SIG-M5 (cell line): ENCODE results near the gene C19orf25.
"Not testable (repeated sequence)": the region's sequence is repeated elsewhere in the genome, so short reads cannot be mapped to it uniquely, and the experiment has no call there.

Experiments used
- DNase-seq: peaks from one replicate; lab custom pipeline; 2025; lab: John Stamatoyannopoulos, UW

The C19orf25 gene

DNA sequence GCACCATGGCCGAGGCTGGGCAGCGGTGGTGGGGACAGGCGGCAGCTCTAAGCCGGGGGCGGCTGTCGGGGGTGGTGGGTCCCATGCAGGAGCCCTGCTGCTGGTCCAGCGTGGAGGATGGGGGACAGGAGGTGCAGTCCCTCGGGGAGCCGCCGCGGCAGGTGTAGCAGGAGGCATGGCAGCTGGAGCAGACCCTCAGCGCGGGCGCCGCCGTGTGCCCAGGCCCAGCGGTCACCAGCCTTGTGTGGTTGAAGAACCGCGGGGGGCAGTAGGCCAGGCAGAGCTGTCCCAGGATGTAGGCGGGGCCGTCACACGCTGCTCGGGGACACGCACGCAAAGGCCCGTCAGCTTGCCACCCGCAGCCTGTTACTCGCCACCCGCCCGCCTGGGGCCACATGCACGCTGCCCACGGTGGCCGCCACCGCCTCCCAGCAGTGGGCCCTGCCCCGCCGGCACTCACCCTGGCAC, 2.9 kb upstream of the C19orf25 start:
- no peak for DNase-seq

- no peak for DNase-seq
Measured at GRCh38 chr19:1481224-1481892, 2.3 kb upstream of the C19orf25 start.

DNA sequence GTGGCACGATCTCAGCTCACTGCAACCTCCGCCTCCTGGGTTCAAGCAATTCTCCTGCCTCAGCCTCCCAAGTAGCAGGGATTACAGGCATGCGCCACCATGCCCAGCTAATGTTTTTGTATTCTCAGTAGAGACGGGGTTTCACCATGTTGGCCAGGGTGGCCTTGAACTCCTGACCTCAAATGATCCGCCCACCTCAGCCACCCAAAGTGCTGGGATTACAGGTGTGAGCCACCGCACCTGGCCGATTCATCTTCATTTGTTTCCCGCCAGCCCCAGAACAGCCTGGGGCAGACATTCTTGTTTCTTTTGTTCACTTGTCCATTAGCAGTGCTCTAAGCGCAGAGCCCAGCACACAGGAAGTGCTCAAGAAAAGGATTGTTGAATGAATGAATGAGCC, 2.0 kb downstream of the C19orf25 start:
- DNase-seq: not testable (repeated sequence)

- no peak for DNase-seq
Measured at GRCh38 chr19:1475751-1476437, 3.1 kb downstream of the C19orf25 start.

DNA sequence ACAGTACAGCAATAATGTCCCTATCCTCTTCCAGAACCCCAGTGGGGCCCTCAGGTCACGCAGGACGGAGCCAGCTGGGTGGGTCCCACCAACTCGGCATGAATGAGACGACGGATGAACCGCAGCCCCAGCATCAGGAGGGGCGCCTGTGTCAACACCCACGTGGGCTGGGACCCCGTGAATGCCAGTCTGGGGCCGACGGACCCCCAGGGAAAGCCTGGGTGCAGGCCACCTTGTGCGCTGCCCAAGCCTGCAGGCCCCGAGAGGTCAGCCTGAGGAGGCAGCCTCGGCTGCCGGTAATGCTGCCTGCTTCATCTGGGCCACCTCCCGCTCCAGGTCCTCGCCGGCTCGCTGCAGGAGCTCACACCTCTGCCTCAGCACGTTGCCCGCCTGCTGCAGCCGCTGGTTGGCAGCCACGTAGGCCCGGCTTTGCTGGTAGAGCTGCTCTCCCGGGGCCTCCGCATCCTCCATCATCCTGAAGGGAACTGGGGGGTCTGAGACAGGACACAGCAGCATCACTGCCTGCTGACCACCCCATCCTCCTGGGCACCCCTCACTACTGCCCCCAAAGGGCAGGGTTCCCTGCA, 4.2 kb downstream of the C19orf25 start:
- no peak for DNase-seq

DNA sequence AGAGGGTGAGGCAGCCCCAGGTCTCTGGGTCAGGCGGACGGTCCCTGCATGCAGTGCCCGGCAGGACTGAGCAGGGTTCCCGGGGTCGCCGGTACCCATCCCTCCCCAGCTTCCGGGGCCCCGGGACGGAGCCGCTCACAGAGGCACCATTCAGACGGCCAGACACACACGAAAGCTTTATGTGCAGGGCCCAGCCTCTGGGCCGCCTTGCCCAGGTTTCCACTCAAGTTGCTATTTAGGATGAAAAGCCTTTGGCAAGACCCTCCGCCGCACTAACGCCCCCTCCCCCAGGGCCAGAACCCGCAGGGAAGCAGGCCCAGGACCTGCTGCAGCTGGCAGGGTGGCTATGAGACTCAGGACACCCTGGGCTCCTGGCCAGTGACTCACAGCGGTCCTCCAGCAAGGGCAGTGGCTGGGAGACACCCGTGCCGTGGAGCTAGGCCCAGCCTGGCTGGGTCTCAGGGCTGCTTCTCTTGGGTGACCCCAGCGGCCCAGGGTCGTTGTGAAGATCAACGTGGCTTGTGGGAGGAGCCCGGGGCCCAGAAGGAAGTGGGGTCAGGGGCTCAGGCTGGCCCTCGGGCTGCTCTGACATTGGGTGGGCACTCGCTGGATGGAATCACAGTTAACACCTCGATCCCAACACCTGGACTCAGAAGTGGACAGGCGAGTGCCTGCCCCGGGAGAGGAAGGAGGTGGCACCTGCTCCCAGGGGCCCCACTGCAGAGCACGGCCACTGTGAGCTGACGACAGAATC, 4.8 kb downstream of the C19orf25 start:
- no peak for DNase-seq

DNA sequence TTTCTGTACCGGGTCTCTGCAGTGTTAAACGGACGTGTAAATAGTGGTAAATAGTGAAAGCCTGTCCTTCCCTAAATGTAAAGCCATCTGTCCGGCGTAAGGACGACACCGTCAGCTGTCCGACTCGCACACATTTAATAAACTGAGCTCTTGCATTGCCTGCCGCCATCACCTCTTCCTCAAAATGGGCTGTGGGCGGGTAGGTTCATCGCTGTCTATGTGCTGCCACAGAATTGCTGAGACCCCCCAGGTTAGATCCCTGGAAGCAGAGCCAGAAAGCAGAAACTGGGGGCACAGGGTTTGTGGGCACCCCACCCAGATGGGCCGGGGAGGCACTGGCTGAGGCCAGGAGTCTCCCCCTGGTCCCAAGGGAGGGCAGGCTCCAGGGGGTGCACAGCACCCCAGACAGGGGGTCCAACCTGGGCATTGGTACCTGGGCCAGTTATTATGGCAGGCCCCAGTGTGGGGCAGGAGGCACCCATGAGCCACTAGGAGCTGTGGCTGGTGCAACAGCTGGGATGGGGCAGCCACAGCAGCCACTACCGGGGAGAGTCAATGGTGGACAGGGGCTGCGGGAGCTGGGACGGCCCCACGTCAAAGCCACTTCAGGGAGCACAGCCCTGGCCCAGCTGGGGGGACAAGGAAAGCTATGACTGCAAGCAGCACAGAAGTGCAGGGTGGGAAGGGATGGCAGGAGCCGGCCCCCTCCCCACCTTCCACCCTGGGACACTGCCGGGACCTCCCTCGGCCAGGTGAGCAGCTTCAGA, 5.7 kb downstream of the C19orf25 start:
- no peak for DNase-seq

- no peak for DNase-seq
Measured at GRCh38 chr19:1472231-1473084, 6.6 kb downstream of the C19orf25 start.

- no peak for DNase-seq
Measured at GRCh38 chr19:1471515-1472160, 7.4 kb downstream of the C19orf25 start.

DNA sequence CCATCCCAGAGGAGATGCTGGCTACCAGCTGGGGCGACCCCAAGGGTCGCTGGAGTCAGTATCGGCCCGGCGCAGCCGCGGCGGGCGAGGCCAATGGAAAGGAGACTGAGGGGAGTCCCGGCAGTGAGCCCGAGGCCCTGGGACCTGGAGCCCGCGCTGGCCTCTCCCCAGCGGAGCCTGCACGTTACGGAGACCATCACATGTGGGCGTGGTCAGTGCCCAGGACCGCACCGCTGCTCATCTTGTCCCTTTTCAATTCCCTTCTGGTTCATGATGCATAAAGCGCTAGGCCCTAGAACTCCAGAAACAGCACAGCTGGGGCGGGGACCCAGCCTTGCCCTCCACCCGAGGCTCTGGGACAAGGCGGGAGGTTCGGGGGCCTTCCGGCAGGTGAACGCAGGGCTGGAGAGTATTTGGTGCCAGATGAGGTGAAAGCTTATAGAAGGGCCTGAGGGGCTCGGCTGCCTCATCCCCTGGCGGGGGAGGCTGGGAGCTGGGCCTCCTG, 8.0 kb downstream of the C19orf25 start:
- DNase-seq: no peak

DNA sequence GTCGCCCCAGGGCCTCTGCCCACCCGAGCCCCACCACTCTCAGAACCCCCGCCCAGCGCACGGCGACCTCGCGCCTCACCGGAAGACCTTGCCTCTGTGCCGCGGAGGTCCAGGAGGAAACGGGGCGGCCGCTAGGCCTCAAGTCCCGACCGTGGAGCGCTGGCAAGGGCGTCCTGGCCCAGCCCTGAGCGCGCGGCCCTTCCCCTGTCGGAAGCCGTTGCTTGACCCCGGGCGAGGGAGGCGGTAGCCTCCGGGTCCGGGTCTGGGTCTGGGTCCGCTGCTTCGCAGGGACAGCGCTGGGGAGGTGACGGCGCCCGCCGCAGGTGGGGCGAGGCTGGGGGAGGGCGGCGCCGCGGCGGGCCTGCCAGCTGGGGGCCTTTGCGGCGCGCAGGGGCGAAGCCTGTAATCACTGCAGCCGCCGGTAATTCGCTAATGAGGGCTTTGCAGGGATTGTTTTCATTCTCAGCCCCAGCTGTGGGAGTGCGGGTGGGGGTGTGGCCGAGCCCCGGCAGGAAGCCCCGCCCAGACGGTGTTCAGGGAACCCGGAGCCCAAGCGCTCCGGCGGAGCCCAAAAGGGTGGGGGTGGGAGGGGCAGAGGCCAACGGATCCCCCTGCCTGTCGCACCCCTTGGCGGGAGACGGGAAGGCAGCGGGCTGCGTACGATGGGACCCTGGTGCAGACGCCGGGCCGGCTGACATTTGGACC, 8.6 kb downstream of the C19orf25 start:
- DNase-seq: no peak

DNA sequence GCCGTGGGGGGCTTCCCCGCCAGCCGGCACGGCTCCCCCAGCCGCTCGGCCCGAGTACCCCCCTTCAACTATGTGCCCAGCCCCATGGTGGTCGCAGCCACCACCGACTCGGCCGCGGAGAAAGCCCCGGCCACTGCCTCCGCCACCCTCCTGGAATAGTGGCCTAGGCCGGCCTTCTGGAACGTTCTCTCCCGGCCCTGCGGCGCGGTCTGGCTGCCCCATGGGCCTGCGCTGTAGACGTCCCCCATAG, 9.0 kb downstream of the C19orf25 start:
- no peak for DNase-seq

DNA sequence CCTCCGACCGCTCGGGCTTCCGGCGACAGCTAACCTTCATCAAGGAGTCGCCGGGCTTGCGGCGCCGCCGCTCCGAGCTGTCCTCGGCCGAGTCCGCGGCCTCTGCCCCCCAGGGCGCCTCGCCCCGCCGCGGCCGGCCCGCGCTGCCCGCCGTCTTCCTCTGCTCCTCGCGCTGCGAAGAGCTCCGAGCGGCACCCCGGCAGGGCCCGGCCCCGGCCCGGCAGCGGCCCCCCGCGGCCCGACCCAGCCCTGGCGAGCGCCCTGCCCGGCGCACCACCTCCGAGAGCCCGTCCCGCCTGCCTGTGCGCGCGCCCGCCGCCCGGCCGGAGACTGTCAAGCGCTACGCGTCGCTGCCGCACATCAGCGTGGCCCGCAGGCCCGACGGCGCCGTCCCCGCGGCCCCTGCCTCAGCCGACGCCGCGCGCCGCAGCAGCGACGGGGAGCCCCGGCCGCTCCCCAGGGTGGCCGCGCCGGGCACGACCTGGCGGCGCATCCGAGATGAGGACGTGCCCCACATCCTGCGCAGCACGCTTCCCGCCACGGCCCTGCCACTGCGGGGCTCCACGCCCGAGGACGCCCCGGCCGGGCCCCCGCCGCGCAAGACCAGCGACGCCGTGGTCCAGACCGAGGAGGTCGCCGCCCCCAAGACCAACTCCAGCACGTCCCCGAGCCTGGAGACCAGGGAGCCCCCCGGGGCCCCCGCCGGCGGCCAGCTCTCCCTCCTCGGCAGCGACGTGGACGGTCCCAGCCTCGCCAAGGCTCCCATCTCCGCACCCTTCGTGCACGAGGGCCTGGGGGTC, 9.6 kb downstream of the C19orf25 start:
- DNase-seq: no peak

- no peak for DNase-seq
Measured at GRCh38 chr19:1468821-1469254, 10.2 kb downstream of the C19orf25 start.

- DNase-seq: no peak
Measured at GRCh38 chr19:1468274-1468820, 10.7 kb downstream of the C19orf25 start.

- no peak for DNase-seq
Measured at GRCh38 chr19:1467490-1468273, 11.3 kb downstream of the C19orf25 start.

DNA sequence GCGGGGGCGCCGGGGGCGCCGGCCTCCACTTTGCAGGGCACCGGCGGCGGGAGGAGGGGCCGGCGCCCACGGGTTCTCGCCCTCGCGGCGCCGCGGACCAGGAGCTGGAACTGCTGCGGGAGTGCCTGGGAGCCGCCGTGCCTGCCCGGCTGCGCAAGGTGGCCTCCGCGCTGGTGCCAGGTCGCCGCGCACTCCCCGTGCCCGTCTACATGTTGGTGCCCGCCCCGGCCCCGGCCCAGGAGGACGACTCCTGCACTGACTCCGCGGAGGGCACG, 11.9 kb downstream of the C19orf25 start:
- no peak for DNase-seq
